Measurements from ENCODE around the gene SOX1. TPM values are rescaled to one million over a fixed set of nuclear protein-coding genes. Genes with fewer than 3 reads are reported as not detected.

Gene SOX1
- total and polyA plus RNA-seq, 8 donors, result not detected

DNA sequence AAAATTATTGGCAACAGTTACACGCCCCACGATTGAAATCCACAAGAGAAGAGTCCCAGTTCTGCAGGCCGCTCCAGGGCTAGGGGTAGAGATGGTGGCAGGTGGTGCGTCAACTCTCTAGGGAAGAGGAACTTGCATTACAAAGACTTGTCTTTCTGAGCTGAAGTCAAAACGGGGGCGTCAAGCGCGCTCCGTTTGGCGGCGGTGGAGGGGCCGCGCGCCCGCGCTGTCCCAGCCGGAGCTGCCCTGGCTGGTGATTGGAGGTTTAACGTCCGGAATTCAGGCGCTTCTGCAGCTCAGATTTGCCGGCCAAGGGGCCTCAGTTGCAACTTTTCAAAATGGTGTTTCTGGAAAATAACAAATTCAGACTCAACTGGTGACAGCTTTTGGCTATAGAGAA is 38.9 kb downstream of the SOX1 start:
- H3K27me3 ChIP-seq, result peaks cover 17 to 100% (median 71%) of the 10 kb centered on the region in 3 donors
- H3K9me3 ChIP-seq, result no peaks in the 10 kb centered on the region
- H3K4me1 ChIP-seq, result peaks cover 0 to 34% (median 13%) of the 10 kb centered on the region in 4 donors
- intact Hi-C loops (cut with DNase I; ENCODE audit: low total_unique reads), result no loop called here
- no peak for TF ChIP-seq EP300 (IDR thresholded peaks at IDR 0.05)
- no peak for TF ChIP-seq POLR2A (IDR thresholded peaks at IDR 0.05)
- TF ChIP-seq, protein P1, sequence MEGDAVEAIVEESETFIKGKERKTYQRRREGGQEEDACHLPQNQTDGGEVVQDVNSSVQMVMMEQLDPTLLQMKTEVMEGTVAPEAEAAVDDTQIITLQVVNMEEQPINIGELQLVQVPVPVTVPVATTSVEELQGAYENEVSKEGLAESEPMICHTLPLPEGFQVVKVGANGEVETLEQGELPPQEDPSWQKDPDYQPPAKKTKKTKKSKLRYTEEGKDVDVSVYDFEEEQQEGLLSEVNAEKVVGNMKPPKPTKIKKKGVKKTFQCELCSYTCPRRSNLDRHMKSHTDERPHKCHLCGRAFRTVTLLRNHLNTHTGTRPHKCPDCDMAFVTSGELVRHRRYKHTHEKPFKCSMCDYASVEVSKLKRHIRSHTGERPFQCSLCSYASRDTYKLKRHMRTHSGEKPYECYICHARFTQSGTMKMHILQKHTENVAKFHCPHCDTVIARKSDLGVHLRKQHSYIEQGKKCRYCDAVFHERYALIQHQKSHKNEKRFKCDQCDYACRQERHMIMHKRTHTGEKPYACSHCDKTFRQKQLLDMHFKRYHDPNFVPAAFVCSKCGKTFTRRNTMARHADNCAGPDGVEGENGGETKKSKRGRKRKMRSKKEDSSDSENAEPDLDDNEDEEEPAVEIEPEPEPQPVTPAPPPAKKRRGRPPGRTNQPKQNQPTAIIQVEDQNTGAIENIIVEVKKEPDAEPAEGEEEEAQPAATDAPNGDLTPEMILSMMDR (IDR thresholded peaks at IDR 0.05), result no peak
- no peak for TF ChIP-seq POLR2AphosphoS5 (IDR thresholded peaks at IDR 0.05)
- no peak overlapping the region for H3K27ac ChIP-seq
- 3 to 16% (median 5%) methylated on average over 21 of the region's 21 CpGs for WGBS, 5 donors
- no peak overlapping the region for H3K4me3 ChIP-seq
- no peaks in the 10 kb centered on the region for H3K36me3 ChIP-seq
- DNase-seq, result peak in 1 of 2 donors; percentile 51

DNA sequence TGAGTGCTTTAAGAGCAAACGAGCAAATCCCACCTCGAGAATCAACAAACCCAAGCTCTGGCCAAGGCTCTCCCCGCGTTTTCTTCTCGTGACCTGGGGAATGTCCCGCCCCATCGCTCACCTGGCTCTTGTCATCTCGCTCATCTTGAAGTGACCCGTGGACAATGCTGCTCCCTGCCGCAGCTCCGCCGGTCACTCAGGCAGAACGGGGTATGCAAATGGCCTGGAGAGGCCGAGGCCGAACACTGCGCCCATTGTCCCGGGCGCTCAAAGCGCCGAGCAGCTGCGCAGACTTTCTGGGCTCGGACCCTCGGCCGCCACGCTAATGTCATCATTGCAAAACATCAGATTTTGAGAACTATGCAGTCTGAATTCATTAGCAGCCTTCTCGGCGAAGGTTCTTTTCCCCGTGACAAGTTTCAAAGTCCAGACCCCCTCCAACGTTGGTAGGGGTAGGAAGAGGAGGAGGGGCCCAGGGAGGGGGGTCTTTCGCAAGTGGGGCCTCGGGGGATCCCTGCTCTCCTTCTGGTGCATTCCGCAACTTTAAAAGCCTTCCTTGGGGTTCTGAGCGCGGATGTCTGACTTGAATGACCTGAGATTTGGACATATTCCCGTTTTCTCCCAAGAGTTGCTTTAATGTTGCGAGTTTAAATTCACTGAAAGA is 39.7 kb downstream of the SOX1 start:
- Histone ChIP-seq H3K27me3 (peaks cover 17 to 100% (median 69%) of the 10 kb centered on the region in 3 donors), H3K27ac (no peak overlapping the region), H3K4me1 (peaks cover 0 to 34% (median 13%) of the 10 kb centered on the region in 4 donors), H3K4me3 (no peak overlapping the region), H3K9me3 (no peaks in the 10 kb centered on the region), H3K36me3 (no peaks in the 10 kb centered on the region)
- no peak for TF ChIP-seq EP300 (IDR thresholded peaks at IDR 0.05)
- no peak for TF ChIP-seq POLR2A (IDR thresholded peaks at IDR 0.05)
- TF ChIP-seq POLR2AphosphoS5 (IDR thresholded peaks at IDR 0.05), result no peak
- TF ChIP-seq, protein P1 (IDR thresholded peaks at IDR 0.05), result no peak
- 5 to 9% (median 6%) methylated on average over 30 to 36 of the region's 36 CpGs for WGBS, 5 donors
- peak in 1 of 2 donors; percentile 26 for DNase-seq
- intact Hi-C loops (cut with DNase I; ENCODE audit: low total_unique reads), result no loop called here

DNA sequence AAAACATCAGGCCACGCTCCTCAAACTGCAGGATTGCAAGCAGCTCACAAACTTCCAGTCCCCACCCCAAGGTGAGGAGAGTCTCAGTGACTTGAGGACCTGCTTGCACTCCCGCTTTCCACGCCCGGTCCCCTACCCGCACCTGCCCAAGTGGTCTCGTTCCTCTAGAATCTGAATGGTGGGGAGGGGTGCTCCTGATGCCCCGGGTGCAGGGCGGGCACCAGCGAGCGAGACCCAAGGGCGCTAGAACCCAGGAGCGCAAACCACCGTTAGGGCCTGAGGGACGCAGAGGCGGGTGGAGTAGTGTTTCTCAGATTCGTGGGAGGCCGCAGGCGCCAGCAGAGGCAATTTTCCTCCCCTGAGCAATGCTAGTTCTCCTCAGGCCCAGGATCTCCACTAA is 40.3 kb downstream of the SOX1 start:
- 24 to 37% (median 28%) methylated on average over 5 to 18 of the region's 18 CpGs for WGBS, 5 donors
- no peak overlapping the region for H3K27ac ChIP-seq
- no peak overlapping the region for H3K4me3 ChIP-seq
- DNase-seq, result no peak
- TF ChIP-seq EP300 (IDR thresholded peaks at IDR 0.05) (no peak), POLR2AphosphoS5 (IDR thresholded peaks at IDR 0.05) (no peak), POLR2A (IDR thresholded peaks at IDR 0.05) (no peak)
- TF ChIP-seq, protein P1 (IDR thresholded peaks at IDR 0.05), result no peak
- H3K27me3 ChIP-seq, result peaks cover 17 to 100% (median 67%) of the 10 kb centered on the region in 3 donors
- H3K4me1 ChIP-seq, result peaks cover 0 to 34% (median 13%) of the 10 kb centered on the region in 4 donors
- intact Hi-C loops (cut with DNase I; ENCODE audit: low total_unique reads), result no loop called here
- no peaks in the 10 kb centered on the region for H3K36me3 ChIP-seq
- H3K9me3 ChIP-seq, result no peaks in the 10 kb centered on the region

DNA sequence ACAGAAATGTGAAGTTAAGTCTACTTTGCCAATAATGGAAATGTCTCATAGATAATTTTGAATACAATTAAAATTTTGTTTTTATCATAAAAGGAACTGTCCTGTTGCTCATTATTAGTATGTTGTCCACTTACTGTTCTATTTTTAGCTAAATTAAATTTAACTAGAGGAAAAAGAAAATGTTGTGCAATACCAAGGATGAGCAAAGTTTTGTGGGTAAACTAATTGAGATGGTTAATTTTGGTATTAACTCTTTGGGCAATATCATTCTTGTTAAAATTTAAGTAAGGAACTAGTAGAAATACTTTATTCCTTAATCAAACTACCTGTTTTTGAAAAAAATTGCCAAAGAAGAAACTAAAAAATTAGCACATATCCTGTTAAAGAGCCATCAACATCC is 43.5 kb downstream of the SOX1 start:
- no peak for DNase-seq
- Histone ChIP-seq H3K36me3 (no peaks in the 10 kb centered on the region), H3K27ac (no peak overlapping the region), H3K4me3 (no peak overlapping the region), H3K4me1 (peaks cover 0 to 13% (median 3%) of the 10 kb centered on the region in 4 donors), H3K27me3 (peaks cover 4 to 94% (median 35%) of the 10 kb centered on the region in 3 donors), H3K9me3 (no peaks in the 10 kb centered on the region)
- intact Hi-C loops (cut with DNase I; ENCODE audit: low total_unique reads), result no loop called here
- TF ChIP-seq, protein P1 (IDR thresholded peaks at IDR 0.05), result no peak
- TF ChIP-seq EP300 (IDR thresholded peaks at IDR 0.05), result no peak
- no peak for TF ChIP-seq POLR2AphosphoS5 (IDR thresholded peaks at IDR 0.05)
- no peak for TF ChIP-seq POLR2A (IDR thresholded peaks at IDR 0.05)
